Fibroblast of skin of scalp (primary cell): ENCODE measurements around the gene NPPC.
"Not testable (repeated sequence)": the region's sequence is repeated elsewhere in the genome, so short reads cannot be mapped to it uniquely, and the experiment has no call there.

Source experiments
- DNase-seq: peaks from one replicate; pipeline ENCODE4 v3.0.0-alpha.2; 2013

Gene NPPC

DNA sequence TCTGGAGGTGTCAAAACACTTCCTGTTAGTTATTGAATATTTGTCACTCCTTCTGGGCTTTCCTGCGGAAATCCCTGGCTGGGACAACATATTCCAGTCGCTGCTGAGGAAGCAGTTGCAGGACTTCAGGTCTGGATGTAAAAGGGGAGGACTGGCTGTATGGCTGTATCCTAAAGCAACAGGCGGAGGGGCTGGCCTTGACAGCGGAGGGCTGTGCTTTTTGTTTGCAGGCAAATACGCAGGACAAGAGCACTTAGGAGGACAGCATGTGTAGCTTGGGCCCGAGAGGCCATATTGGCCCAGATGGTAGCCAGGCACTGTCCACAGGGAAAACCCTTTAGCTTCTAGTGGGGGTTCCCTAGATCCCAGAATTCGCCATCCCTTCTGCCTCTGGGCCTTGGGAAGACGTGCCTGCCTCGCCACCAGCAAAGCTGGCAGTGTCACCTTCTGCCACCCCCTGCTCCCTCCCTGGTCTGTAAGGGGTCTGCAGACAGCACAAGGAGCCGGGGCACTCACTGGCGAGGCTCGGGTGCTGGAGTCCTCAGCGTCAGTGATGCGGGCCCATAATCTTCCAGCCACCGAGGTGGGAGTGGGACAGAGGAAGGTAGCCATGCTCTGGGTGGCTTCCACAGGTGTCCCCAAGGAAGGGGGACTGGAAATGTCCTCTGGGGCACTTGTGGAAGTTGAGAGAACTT, 6.7 kb downstream of the NPPC start:
- no peak for DNase-seq

DNA sequence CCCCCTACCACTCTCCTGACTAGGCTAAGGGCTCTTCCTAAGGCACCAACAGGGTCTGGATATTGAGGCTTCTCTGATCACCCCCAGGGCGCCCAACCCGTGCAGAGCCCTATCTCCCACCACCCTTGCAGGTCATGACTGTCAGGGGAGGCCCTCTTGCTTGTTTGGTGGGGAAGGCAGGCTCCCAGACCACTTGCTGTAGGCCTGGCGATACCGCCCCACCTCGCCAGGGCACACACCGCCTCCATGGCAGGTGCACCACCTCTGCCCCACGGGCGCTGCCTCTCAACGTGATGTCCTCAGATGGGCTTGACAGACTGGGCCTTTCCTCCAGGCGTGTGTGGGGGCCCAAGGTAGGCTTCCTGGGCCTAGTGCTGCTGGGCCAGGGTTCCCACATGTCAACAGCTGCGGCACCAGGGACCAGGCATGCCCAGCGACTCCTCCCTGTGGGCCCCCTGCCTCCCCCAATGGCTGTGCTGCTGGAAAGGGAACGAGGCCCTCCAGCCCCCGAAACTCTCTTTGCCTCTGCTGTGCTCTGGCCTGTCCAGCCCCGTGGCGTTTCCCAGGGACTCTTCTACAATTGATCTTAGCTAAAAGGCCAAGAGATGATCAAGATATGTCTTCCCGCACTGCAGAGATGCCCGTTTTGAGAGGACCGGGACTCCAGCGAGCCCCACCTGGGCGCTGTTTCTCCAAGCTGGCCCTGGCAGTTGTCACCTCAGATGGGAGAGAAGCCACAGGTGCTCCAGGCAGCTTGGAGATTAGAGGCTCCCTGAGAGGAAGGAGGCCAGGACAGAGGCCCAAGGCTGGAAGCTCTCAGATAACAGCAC, 7.5 kb downstream of the NPPC start:
- DNase-seq, result no peak

DNA sequence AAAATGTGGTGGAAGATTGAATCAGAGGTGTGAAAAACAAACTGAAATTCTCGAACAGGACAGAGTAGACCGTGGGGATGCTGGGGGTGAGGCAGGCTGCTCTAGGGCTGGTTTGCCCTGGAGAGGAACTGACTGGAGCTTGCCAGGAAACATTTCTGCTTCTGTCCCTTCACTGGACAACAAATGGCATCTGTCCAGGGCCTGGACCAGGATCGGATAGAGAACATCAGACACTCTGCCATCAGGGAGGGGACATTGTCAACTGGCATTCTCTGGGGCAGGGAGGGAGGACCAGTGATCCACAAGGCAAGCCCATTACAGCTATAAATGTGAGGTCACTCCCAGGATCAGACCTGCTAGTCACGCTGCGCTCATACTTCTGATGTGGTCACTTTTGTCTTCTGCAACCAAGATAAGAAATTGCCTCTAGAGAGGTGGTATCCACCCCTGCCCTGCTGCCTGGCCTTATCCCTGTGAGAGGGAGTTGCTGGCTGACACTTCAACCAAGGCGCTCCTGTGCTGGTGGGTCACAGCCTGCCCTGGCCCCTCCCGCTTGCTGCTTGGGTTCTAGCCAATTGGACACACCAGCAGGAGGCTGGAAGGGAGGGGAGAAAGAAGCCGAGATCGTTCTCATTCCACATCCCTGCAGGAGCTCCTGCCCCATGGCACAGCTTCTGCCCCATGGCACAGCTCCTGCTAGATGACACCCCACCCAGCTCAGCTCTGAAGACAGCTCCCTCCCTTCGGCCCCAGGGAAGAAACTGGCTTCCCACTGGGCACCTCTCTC, 8.7 kb downstream of the NPPC start:
- DNase-seq, result no peak

DNA sequence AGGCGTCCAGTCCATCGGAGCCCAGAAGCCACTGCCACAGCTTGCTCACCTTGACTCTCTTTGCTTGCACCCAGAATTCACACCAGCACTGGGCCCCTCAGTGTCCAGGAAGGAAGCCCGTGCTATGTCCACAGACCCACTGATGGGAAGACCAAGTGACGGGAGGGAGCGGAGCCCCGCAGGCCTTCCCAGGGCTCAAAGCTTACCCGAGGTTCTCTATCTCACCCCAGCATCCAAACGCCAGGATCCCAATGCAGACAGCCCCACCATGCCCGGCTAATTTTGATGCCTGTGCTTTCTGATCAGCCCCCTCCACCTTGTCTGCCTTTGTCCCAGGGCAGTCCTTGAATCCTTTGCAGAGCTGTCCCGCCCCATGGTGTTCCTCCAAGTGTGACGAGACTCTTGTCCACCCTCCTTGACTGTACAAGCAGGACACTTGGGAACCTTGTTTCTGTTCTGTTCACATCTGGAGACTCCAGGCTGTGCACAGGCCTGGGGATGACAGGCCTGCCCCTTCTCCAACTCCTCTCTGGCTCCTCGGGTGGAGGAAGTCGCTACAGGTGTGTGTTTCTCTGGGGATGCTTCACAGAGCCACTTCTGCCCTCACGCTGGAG, 12.0 kb downstream of the NPPC start:
- no peak for DNase-seq

GRCh38 chr2:231911381-231911780, 14.8 kb downstream of the NPPC start:
- no peak for DNase-seq

- DNase-seq, result no peak
These were observed 15.4 kb downstream of the NPPC start for GRCh38 chr2:231910771-231911170.

DNA sequence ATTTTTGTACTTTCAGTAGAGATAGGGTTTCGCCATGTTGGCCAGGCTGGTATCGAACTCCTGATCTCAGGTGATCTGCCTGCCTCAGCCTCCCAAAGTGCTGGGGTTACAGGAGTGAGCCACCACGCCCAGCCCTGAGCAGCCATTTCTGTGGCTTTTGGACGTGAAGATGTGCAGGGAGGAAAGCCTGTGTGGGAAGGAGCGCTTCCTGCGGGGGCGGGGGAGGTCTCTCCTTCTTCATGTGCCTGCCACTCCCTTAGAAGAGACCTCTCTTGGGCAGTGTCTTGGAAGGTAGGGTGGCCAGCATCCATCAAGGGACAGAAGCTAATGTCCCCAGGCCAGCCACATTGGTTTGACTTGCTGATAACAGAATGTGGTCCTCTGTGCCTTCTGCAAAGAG, 16.0 kb downstream of the NPPC start:
- DNase-seq, result not testable (repeated sequence)

GRCh38 chr2:231909631-231910030, 16.6 kb downstream of the NPPC start:
- DNase-seq, result no peak

GRCh38 chr2:231908584-231908983, 17.6 kb downstream of the NPPC start:
- DNase-seq, result no peak

GRCh38 chr2:231907765-231908164, 18.4 kb downstream of the NPPC start:
- DNase-seq, result no peak

- DNase-seq, result no peak
These were observed 21.2 kb downstream of the NPPC start for GRCh38 chr2:231905026-231905425.

DNA sequence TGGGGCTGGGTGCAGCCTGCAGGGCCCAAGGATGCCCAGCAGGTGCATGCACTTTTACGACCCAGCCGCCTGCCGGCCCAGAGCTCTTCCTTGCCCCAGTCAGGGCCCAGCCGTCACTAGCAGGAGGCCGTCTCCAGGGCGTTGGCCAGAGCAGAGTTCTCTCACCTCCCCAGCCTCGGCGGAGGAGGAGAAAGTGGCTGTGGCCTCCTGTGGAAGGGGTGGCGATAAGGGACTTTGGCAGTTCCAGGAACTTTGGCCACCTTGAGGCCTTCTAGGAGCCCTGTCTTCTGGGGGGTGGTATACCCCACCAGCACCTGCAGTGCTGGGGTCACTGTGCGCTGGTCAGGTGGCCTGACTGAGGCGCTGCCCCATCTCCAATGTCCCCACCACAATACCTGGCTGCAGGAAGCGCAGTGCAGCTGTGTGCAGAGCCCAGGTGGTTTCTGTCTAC, 22.0 kb downstream of the NPPC start:
- DNase-seq, result no peak

GRCh38 chr2:231902598-231902997, 23.6 kb downstream of the NPPC start:
- no peak for DNase-seq

GRCh38 chr2:231900972-231901371, 25.2 kb downstream of the NPPC start:
- no peak for DNase-seq

- DNase-seq, result peak; percentile 55
These were observed 25.7 kb downstream of the NPPC start for GRCh38 chr2:231900486-231900942.

- DNase-seq, result no peak
These were observed 31.4 kb downstream of the NPPC start for GRCh38 chr2:231894566-231895380.

- DNase-seq, result no peak
These were observed 34.7 kb downstream of the NPPC start for GRCh38 chr2:231891514-231891905.

DNA sequence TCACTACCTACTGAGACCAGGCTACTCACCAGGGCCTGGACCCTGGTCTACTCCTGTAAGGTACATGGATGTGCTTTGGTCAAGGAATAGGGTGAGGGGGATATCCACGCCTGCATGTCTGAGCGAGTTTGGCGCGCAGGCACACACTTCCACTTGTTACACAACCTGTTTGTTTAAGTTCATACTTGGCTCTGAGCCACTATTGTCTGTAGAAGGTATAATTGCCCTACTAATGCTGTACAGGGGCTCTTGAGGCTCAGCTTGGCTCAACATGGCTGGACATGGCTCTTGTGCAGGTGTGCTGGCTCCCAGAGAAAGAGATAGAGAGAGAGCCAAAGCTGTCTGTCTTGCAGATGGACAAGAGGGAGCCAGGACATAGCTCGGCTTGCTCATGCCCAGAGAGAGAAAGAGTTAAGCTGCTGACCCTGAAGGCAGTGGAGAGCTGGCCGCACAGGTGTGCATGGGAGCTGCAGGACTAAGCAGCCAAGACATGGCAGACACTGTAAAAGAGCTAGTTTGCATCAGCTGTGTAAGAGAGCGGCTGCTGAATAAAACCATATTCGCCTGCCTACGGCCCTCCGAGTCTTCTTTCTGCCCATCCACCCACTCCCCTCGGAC, 35.2 kb downstream of the NPPC start:
- no peak for DNase-seq

GRCh38 chr2:231887756-231888155, 38.4 kb downstream of the NPPC start:
- no peak for DNase-seq

- DNase-seq, result no peak
These were observed 40.0 kb downstream of the NPPC start for GRCh38 chr2:231886071-231886681.
